GM19351 (cell line): ENCODE data around the gene MAST4.

Experiments used
- ATAC-seq: cut with Tn5 transposase; IDR thresholded peaks from one replicate; pipeline ENCODE4 v1.9.1; 2021; ENCODE audit warnings: mild to moderate bottlenecking, moderate library complexity; ENCODE audit not compliant: unreplicated experiment

MAST4 gene

DNA sequence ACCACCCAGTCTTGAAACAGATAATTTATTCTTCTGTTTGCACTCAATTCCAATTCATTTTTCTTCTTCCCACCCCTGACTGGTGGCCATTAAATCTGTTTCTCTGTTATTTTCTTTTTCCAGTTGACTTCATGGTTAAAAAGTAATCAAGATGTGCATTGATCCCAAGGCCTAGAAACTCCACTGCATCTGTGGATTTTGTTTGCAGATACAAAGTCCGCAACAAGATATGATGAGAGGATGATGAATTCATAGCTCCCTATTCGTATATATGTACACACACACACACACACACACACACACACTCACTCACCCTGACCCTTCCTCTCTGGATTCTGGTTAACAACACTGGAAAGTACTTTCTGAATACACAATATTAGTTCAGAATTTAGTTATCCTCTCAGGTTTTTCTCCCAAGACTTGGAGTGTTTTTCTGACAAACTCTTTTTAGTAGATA, 548.0 kb downstream of the MAST4 start:
- ATAC-seq = no peak

DNA sequence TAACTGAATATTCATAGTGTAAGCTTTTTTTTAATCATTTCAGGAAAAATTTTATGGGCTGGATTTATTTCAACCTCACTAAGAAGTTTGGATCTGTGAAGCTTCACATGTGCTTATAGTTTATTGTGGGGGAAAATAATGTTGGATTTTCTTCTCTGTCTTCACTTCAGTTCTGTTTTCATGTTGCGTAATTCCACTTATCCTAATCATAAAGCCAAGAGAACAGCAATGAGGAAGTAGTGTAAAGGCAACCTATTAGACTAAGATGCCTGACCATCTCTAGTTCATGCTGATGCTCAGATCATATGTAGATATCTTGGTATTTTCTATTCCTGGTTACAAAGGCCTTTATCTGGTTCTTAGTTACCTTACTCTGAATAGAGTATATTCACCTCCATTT, 550.4 kb downstream of the MAST4 start:
- ATAC-seq = no peak

DNA sequence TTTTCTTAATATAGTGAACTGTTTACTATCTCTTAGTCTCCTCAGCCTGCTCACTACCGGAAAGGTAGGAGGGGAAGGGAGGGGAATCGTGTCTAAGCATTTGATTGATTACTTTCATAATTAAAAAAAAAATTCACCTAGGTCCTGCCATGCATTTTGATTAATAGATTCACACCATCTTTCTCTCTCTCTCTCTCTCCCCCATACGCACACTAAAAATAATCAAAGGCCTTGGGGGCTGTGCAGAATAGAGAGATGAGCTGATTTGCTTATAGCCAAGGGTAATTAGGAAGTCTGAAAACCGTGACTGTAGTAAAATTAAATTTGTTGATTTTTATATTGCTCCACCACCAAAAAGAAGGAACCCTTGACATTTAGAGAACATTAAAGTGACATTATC, 550.8 kb downstream of the MAST4 start:
- ATAC-seq = no peak

DNA sequence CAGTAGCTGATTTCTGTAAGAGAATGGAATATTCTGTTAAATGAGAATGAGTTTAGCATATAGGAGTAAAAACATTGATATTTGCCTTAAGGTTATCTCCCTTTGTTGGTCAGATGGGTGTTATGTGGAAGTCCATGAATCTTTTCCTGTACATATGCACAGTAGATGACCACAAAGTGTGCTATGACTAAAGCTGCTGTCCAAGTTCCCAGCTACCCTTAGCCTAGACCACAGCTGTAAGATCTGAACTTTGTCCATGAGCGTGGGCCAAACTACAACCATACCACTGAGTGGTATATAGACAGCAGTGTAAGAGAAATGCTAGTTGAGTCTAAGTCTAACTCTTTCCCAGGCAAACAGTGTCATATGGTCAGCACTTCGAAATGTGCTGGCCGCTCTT, 551.6 kb downstream of the MAST4 start:
- no peak for ATAC-seq

DNA sequence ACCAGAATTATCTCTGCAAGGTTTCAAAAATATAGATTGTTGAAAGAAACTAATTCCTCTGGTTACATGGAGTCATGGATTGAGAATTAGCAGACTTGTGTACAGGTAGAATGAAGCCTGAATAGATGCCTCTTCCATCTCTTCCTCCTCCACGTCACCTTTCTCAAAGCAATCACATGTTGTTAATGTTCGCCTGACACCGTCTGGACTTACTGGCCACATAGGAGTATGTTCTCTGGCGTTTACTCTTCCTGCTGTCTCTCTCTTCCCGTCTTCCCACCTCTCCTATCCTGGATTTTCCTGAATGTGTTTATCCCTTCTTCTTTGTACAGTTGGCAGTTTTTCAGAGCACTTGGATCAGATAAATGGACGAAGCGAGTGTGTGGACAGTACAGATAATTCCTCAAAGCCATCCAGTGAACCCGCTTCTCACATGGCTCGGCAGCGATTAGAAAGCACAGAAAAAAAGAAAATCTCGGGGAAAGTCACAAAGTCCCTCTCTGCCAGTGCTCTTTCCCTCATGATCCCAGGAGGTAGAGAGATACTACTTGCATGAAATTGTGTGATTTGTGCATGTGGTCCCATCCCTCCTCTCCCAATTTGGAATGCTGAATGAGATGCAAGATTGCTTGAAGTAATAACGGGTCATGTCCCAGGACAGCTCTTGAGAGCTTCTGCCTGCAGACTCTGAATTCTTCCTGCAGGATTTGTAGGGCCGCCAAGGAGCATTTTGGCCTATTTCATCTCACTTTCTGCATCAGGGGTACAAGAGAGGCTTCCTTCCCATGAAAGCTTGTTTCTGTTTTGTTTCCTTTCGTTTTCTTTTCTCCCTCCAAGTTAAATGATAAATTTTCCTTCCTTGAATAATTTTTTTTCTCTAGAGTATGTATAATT, 553.1 kb downstream of the MAST4 start:
- no peak for ATAC-seq

DNA sequence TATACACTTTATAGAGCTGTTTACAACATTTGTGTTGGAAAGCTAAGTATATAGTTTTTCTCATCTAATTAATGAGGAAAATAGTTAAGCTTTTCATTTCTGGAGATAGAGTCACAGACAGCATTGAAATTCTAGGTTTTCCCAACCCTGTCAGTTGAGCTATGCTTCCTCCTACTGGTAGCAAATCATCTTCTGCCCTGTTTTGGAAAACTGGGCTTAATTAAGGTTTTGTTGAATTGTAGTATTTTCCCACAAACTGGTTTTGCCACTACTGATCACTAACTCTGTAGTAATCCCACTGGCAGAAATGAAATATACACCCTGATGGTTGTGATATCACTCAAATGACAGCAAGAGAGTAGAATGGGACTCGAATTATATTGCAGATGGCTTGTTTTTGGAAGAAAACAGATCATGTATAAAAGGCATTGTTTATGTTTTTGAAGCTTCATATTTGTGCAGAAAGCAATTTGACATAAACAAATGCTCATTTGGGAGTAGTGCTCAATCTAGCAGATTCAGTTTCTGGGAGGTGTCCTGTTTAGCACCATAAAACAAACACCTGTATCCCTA, 553.8 kb downstream of the MAST4 start:
- no peak for ATAC-seq

DNA sequence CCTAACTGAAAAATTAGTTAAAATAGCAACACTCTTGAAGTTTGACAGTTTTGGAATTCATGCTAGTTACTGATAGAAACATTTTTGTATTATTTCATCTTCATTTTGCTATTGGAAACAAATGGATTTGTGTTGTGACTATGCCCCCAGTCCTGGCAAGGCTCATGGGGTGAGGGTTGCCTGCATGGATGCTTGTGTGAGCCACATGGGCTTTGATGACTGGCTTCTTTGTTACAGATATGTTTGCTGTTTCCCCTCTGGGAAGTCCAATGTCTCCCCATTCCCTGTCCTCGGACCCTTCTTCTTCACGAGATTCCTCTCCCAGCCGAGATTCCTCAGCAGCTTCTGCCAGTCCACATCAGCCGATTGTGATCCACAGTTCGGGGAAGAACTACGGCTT, 556.2 kb downstream of the MAST4 start:
- ATAC-seq = no peak

DNA sequence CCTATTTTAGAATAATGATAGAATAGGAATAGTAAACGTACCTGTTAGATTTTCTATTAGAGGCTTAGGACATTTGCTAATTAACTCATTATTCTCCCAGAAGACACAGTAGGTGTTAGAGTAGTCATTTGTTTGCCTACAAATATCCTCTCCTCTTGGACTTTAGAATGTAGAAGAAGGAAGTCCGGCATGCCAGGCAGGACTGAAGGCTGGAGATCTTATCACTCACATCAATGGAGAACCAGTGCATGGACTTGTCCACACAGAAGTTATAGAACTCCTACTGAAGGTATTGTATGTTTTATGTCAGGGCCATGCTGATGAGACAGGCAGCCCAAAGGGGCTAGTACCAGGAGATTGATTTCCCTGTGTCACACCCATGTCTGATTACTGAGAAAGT, 557.1 kb downstream of the MAST4 start:
- ATAC-seq = no peak

DNA sequence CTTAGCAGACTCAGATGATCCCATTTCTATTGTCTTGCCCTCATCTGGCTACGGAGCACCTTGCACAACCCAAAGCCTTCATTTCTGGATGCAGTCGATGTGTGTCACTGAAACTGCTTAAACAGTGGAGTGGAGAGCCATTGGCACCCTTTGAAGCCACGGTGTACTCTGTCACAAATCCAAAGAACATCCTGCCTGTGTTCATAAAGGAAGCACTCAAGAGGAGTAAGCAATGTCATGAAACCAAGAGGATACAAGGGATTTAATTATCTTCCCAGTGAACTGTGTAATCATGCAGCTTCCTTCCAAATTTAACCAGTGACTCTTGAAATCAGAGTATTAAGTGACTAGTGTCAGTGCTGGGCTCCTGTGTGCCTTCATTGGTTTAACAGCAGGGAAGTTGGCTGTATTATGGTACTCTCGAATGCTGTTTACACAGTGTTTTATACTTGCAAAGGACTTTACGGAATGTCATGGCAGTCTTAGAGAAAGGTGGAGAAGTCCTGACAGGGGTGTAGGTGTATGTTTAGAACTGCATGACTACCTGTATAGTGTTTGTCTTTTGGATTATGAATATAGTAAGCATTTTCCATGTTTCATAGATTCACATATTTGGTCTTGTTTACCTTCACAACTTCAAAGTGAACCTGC, 558.5 kb downstream of the MAST4 start:
- ATAC-seq = no peak

DNA sequence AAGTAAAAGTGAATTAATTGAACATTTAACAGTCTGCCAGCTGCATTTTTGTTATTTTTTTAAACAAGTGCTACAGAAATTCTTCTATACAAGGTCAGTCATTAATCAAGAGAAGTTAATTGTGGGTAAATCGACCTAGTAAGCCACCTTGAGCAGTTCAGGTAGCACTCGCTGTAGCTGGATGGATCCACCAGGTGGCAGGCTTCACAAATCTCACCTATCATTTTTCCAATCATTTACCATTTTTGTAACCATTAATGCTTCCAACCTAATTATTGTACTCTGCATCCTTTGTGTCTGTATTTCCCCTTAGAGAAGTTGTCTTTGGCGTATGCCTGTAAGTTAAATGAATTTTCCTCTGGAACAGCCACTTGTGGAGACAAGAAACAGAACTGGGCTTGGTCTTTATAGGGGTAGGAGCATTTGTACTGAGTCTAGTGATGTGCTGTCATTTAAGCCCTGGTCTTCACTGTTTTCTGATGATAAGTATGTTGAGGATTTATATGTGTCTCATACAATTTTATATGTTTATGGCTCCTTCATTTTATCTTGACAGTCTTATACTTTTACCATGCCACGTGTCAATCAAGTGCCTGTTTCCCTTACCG, 560.9 kb downstream of the MAST4 start:
- ATAC-seq = peak; percentile 70

DNA sequence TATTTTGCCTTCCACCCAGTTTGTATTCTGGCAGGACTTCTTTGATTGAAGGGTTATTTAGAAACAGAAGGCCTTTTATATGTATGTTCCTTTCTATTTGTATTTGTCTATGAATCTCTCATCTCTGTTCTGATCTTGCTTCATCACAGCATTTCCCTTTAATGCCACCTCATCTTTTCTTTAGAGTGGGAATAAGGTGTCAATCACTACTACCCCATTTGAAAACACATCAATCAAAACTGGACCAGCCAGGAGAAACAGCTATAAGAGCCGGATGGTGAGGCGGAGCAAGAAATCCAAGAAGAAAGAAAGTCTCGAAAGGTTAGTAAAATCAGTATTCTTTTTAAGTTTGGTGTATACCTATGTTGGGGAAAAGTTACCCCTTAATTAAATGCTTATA, 564.1 kb downstream of the MAST4 start:
- no peak for ATAC-seq

DNA sequence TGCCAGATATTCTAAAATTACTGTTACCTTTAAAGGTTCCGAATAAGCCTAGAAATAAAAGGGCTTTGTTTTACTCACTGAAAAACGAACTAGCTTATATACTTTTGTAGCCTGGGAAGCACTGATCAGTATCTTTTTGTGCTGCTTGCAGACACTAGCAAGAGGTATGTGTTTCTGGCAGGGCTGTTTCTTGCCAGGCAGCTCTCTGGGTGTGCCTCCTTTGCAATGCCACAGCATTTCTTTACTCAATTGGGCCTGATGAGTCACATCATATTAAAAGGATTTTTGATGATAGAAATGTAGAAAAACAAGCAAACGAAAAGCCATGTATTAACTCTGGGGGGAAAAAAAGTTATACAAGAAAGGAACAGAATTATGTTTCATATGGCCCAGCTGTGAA, 564.8 kb downstream of the MAST4 start:
- ATAC-seq = no peak

DNA sequence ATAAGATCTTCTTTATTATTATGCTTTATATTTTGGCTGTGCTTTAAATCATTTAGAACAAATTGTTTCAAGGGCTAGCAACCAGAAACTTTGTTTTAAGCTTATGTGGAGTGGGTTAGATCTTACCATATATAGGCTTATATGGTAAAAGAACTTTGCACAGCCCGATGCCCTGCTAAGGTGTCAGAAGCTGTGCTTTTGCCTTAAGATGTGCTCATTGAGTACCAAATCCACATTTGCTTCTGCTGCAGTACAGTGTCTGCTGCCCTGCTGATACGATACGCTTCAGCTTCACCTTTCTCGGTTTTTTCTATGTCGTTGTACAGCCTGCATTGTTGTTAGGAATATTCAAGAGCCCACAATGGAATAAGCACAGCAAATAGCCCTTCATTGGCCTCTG, 565.6 kb downstream of the MAST4 start:
- no peak for ATAC-seq

DNA sequence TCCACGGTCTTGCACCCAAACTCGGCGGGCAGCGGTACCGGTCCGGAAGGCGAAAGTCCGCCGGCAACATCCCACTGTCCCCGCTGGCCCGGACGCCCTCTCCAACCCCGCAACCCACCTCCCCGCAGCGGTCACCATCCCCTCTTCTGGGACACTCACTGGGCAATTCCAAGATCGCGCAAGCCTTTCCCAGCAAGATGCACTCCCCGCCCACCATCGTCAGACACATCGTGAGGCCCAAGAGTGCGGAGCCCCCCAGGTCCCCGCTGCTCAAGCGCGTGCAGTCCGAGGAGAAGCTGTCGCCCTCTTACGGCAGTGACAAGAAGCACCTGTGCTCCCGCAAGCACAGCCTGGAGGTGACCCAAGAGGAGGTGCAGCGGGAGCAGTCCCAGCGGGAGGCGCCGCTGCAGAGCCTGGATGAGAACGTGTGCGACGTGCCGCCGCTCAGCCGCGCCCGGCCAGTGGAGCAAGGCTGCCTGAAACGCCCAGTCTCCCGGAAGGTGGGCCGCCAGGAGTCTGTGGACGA, 567.1 kb downstream of the MAST4 start:
- no peak for ATAC-seq

DNA sequence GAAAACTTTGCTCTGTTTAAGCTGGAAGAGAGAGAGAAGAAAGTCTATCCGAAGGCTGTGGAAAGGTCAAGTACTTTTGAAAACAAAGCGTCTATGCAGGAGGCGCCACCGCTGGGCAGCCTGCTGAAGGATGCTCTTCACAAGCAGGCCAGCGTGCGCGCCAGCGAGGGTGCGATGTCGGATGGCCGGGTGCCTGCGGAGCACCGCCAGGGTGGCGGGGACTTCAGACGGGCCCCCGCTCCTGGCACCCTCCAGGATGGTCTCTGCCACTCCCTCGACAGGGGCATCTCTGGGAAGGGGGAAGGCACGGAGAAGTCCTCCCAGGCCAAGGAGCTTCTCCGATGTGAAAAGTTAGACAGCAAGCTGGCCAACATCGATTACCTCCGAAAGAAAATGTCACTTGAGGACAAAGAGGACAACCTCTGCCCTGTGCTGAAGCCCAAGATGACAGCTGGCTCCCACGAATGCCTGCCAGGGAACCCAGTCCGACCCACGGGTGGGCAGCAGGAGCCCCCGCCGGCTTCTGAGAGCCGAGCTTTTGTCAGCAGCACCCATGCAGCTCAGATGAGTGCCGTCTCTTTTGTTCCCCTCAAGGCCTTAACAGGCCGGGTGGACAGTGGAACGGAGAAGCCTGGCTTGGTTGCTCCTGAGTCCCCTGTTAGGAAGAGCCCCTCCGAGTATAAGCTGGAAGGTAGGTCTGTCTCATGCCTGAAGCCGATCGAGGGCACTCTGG, 567.8 kb downstream of the MAST4 start:
- no peak for ATAC-seq

DNA sequence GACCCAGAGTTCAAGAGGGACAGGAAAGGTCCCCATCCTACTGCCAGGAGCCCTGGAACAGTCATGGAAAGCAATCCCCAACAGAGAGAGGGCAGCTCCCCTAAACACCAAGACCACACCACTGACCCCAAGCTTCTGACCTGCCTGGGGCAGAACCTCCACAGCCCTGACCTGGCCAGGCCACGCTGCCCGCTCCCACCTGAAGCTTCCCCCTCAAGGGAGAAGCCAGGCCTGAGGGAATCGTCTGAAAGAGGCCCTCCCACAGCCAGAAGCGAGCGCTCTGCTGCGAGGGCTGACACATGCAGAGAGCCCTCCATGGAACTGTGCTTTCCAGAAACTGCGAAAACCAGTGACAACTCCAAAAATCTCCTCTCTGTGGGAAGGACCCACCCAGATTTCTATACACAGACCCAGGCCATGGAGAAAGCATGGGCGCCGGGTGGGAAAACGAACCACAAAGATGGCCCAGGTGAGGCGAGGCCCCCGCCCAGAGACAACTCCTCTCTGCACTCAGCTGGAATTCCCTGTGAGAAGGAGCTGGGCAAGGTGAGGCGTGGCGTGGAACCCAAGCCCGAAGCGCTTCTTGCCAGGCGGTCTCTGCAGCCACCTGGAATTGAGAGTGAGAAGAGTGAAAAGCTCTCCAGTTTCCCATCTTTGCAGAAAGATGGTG, 568.8 kb downstream of the MAST4 start:
- no peak for ATAC-seq

DNA sequence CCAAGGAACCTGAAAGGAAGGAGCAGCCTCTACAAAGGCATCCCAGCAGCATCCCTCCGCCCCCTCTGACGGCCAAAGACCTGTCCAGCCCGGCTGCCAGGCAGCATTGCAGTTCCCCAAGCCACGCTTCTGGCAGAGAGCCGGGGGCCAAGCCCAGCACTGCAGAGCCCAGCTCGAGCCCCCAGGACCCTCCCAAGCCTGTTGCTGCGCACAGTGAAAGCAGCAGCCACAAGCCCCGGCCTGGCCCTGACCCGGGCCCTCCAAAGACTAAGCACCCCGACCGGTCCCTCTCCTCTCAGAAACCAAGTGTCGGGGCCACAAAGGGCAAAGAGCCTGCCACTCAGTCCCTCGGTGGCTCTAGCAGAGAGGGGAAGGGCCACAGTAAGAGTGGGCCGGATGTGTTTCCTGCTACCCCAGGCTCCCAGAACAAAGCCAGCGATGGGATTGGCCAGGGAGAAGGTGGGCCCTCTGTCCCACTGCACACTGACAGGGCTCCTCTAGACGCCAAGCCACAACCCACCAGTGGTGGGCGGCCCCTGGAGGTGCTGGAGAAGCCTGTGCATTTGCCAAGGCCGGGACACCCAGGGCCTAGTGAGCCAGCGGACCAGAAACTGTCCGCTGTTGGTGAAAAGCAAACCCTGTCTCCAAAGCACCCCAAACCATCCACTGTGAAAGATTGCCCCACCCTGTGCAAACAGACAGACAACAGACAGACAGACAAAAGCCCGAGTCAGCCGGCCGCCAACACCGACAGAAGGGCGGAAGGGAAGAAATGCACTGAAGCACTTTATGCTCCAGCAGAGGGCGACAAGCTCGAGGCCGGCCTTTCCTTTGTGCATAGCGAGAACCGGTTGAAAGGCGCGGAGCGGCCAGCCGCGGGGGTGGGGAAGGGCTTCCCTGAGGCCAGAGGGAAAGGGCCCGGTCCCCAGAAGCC, 569.6 kb downstream of the MAST4 start:
- peak; percentile 95 for ATAC-seq

DNA sequence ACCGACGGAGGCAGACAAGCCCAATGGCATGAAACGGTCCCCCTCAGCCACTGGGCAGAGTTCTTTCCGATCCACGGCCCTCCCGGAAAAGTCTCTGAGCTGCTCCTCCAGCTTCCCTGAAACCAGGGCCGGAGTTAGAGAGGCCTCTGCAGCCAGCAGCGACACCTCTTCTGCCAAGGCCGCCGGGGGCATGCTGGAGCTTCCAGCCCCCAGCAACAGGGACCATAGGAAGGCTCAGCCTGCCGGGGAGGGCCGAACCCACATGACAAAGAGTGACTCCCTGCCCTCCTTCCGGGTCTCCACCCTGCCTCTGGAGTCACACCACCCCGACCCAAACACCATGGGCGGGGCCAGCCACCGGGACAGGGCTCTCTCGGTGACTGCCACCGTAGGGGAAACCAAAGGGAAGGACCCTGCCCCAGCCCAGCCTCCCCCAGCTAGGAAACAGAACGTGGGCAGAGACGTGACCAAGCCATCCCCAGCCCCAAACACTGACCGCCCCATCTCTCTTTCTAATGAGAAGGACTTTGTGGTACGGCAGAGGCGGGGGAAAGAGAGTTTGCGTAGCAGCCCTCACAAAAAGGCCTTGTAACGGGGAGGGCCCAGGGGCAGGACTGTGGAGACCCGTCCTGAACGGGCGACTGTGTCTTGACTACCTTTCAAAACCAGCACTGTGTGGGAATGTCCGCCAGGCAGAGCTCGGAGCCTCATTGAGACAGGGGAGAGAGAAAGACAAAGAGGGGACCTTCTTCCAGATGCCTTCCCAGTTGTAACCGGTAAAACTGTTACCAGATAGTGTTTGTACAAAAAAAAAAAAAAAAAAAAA, 570.5 kb downstream of the MAST4 start:
- peak; percentile 8 for ATAC-seq
